DND-41 (cell line): Measurements from ENCODE around the gene CELF1.

Source experiments
- ATAC-seq: fragments of 200-7000 bp; cut with Tn5 transposase; 3 replicates; pipeline ENCODE4 v1.9.1; 2021; ENCODE audit warnings: low read depth; ENCODE audit not compliant: insufficient read depth
- DNase-seq: peaks from one replicate; pipeline ENCODE4 v3.0.0-alpha.2; 2020
- H2AFZ ChIP-seq: 2 replicates; pipeline ENCODE4 v1.6.0; 2012; ENCODE audit warnings: low read depth, low read length
- H3K27ac ChIP-seq: 2 replicates; pipeline ENCODE4 v1.5.1; 2012; ENCODE audit warnings: low read length, inconsistent platforms
- H3K27me3 ChIP-seq: fragments of 200-600 bp; sonication (generic); 2 replicates; pipeline ENCODE4 v1.6.0; 2012; ENCODE audit warnings: low read length, mild to moderate bottlenecking, inconsistent platforms; ENCODE audit not compliant: insufficient read depth, poor library complexity
- H3K36me3 ChIP-seq: 2 replicates; pipeline ENCODE4 v1.5.1; 2012; ENCODE audit warnings: low read length, inconsistent platforms; ENCODE audit not compliant: insufficient read depth
- H3K4me1 ChIP-seq: 2 replicates; pipeline ENCODE4 v1.5.1; 2012; ENCODE audit warnings: mild to moderate bottlenecking, low read length; ENCODE audit not compliant: insufficient read depth
- H3K4me2 ChIP-seq: 2 replicates; pipeline ENCODE4 v1.6.0; 2012; ENCODE audit warnings: mild to moderate bottlenecking, moderate library complexity, low read length, inconsistent platforms; ENCODE audit not compliant: insufficient read depth
- H3K4me3 ChIP-seq, 2 experiments: fragments of 200-600 bp in 1 of 2; shearing (Covaris generic) in 1 of 2; 2 replicates each; pipeline ENCODE4 v1.5.1; 2012 to 2016; ENCODE audit warnings: inconsistent platforms in 2 of 2, low read length in 2 of 2, mild to moderate bottlenecking in 2 of 2, low read depth in 1 of 2, moderate library complexity in 1 of 2
- H3K79me2 ChIP-seq: 2 replicates; pipeline ENCODE4 v1.6.0; 2012; ENCODE audit warnings: low read length, inconsistent platforms; ENCODE audit not compliant: insufficient read depth
- H3K9ac ChIP-seq: 2 replicates; pipeline ENCODE4 v1.6.0; 2012; ENCODE audit warnings: low read depth, mild to moderate bottlenecking, inconsistent platforms, low read length, moderate library complexity
- H3K9me3 ChIP-seq: 2 replicates; pipeline ENCODE4 v1.5.1; 2012; ENCODE audit warnings: low read length, moderate library complexity, mild to moderate bottlenecking, inconsistent platforms; ENCODE audit not compliant: insufficient read depth, severe bottlenecking
- H4K20me1 ChIP-seq: 2 replicates; pipeline ENCODE4 v1.6.0; 2012; ENCODE audit warnings: low read length; ENCODE audit not compliant: insufficient read depth
- EZH2 ChIP-seq: IDR thresholded peaks from 3 replicates; pipeline ENCODE4 v1.6.1; 2012; ENCODE audit warnings: borderline replicate concordance, low read depth, mild to moderate bottlenecking, moderate library complexity, low read length, inconsistent platforms; ENCODE audit not compliant: severe bottlenecking
- TF ChIP-seq, protein P1 (sequence below): IDR thresholded peaks from 2 replicates; pipeline ENCODE4 v1.5.1; 2012; ENCODE audit warnings: borderline replicate concordance, low read length, moderate library complexity, mild to moderate bottlenecking; ENCODE audit not compliant: poor library complexity, severe bottlenecking; ENCODE audit errors: extremely low read depth

Gene CELF1

DNA sequence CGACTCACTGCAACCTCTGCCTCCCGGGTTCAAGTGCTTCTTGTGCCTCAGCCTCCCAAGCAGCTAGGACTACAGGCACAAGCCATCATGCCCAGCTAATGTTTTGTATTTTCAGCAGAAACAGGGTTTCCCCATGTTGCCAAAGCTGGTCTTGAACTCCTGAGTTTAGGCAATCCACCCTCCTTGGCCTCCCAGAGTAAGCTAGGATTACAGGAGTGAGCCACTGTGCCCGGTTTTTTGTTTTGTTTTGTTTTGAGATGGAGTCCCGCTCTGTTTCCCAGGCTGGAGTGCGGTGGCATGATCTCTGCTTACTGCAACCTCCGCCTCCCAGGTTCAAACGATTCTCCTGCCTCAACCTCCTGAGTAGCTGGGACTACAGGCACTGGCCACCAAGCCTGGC lies 41.0 kb downstream of the CELF1 start:
- Histone ChIP-seq H3K4me1 (no peaks in the 10 kb centered on the region), H3K9me3 (no peaks in the 10 kb centered on the region), H3K4me2 (no peak overlapping the region), H4K20me1 (peaks cover 88% of the 10 kb centered on the region), H2AFZ (no peak overlapping the region), H3K27me3 (no peaks in the 10 kb centered on the region), H3K36me3 (peaks cover 15% of the 10 kb centered on the region; the same call in 1 of the 2 replicates), H3K4me3 (no peak overlapping the region), H3K27ac (no peak overlapping the region), H3K9ac (no peak overlapping the region), H3K79me2 (peaks cover 100% of the 10 kb centered on the region)
- DNase-seq (no peak), ATAC-seq (no peak)
- TF ChIP-seq, protein P1, sequence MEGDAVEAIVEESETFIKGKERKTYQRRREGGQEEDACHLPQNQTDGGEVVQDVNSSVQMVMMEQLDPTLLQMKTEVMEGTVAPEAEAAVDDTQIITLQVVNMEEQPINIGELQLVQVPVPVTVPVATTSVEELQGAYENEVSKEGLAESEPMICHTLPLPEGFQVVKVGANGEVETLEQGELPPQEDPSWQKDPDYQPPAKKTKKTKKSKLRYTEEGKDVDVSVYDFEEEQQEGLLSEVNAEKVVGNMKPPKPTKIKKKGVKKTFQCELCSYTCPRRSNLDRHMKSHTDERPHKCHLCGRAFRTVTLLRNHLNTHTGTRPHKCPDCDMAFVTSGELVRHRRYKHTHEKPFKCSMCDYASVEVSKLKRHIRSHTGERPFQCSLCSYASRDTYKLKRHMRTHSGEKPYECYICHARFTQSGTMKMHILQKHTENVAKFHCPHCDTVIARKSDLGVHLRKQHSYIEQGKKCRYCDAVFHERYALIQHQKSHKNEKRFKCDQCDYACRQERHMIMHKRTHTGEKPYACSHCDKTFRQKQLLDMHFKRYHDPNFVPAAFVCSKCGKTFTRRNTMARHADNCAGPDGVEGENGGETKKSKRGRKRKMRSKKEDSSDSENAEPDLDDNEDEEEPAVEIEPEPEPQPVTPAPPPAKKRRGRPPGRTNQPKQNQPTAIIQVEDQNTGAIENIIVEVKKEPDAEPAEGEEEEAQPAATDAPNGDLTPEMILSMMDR, result no peak
- TF ChIP-seq EZH2, result no peak

GRCh38 chr11:47510209-47510608 lies 42.7 kb downstream of the CELF1 start:
- H2AFZ ChIP-seq, result no peak overlapping the region
- no peak overlapping the region for H3K4me3 ChIP-seq
- no peak for TF ChIP-seq EZH2
- TF ChIP-seq, protein P1, result no peak
- peaks cover 81% of the 10 kb centered on the region for H4K20me1 ChIP-seq
- H3K9ac ChIP-seq, result no peak overlapping the region
- no peak overlapping the region for H3K27ac ChIP-seq
- H3K9me3 ChIP-seq, result no peaks in the 10 kb centered on the region
- H3K79me2 ChIP-seq, result peaks cover 100% of the 10 kb centered on the region
- no peak for DNase-seq
- peaks cover 15% of the 10 kb centered on the region; the same call in 1 of the 2 replicates for H3K36me3 ChIP-seq
- ATAC-seq, result no peak
- H3K4me2 ChIP-seq, result no peak overlapping the region
- H3K27me3 ChIP-seq, result no peaks in the 10 kb centered on the region
- no peaks in the 10 kb centered on the region for H3K4me1 ChIP-seq

DNA sequence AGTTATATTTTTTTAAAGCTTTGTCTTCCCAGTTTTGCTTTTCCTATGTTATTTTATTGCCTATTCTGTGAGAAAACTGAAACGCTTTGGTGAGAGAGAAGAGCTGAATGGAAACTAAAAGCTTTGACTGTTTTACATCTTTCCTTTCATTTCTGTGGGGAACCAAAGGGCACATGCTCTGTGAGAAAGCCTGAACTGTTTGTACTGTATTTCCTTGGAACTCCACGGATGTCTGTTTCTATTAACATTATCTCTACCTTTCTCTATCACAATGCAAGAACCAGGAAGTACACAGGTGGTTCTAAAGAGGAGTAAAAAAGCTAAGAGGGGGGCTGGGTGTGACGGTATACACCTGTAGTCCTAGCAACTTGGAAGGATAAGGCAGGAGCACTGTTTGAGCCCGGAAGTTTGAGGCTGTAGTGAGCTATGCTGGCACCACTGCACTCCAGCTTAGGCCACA lies 43.8 kb downstream of the CELF1 start:
- H3K36me3 ChIP-seq, result peaks cover 15% of the 10 kb centered on the region; the same call in 1 of the 2 replicates
- DNase-seq (no peak), ATAC-seq (no peak)
- TF ChIP-seq, protein P1, result no peak
- no peak for TF ChIP-seq EZH2
- H3K4me2 ChIP-seq, result no peak overlapping the region
- H2AFZ ChIP-seq, result no peak overlapping the region
- no peak overlapping the region for H3K4me3 ChIP-seq
- H3K79me2 ChIP-seq, result peaks cover 100% of the 10 kb centered on the region
- no peaks in the 10 kb centered on the region for H3K27me3 ChIP-seq
- H3K9me3 ChIP-seq, result no peaks in the 10 kb centered on the region
- peaks cover 81% of the 10 kb centered on the region for H4K20me1 ChIP-seq
- no peaks in the 10 kb centered on the region for H3K4me1 ChIP-seq
- H3K27ac ChIP-seq, result no peak overlapping the region
- H3K9ac ChIP-seq, result no peak overlapping the region
